Smooth muscle cell (in vitro differentiated cells): ENCODE results near the gene NRIP1. TPM values are rescaled to one million over a fixed set of nuclear protein-coding genes. Genes with fewer than 3 reads are reported as not detected.

Source experiments
- DNase-seq: peaks from one replicate; lab custom pipeline; 2025; ENCODE audit not compliant: unreplicated experiment; lab: John Stamatoyannopoulos, UW
- H2AFZ ChIP-seq: fragments of 200-600 bp; sonication (generic); 2 replicates; pipeline ENCODE4 v1.6.0; 2016; ENCODE audit warnings: antibody characterized with exemption, low read depth, mild to moderate bottlenecking
- H3F3A ChIP-seq: fragments of 200-600 bp; sonication (generic); 2 replicates; pipeline ENCODE4 v1.6.0; 2017; ENCODE audit warnings: antibody characterized with exemption, low read depth
- H3K27ac ChIP-seq: fragments of 200-600 bp; sonication (generic); 2 replicates; pipeline ENCODE4 v1.5.1; 2016; ENCODE audit warnings: low read depth, mild to moderate bottlenecking
- H3K27me3 ChIP-seq: fragments of 200-600 bp; sonication (generic); 2 replicates; pipeline ENCODE4 v1.6.1; 2016; ENCODE audit warnings: low read depth, mild to moderate bottlenecking
- H3K36me3 ChIP-seq: fragments of 200-600 bp; sonication (generic); 2 replicates; pipeline ENCODE4 v1.5.1; 2016; ENCODE audit warnings: low read depth
- H3K4me1 ChIP-seq: fragments of 200-600 bp; sonication (generic); 2 replicates; pipeline ENCODE4 v1.5.1; 2016; ENCODE audit warnings: low read depth
- H3K4me2 ChIP-seq: fragments of 200-600 bp; sonication (generic); 2 replicates; pipeline ENCODE4 v1.6.0; 2016; ENCODE audit warnings: mild to moderate bottlenecking
- H3K4me3 ChIP-seq: fragments of 200-600 bp; sonication (generic); 2 replicates; pipeline ENCODE4 v1.5.1; 2016; ENCODE audit warnings: mild to moderate bottlenecking
- H3K79me2 ChIP-seq: fragments of 200-600 bp; sonication (generic); 2 replicates; pipeline ENCODE4 v1.6.0; 2016; ENCODE audit warnings: low read depth, mild to moderate bottlenecking
- H3K9ac ChIP-seq: fragments of 200-600 bp; sonication (generic); 2 replicates; pipeline ENCODE4 v1.6.0; 2016; ENCODE audit warnings: low read depth
- H3K9me3 ChIP-seq: fragments of 200-600 bp; sonication (generic); replicated peaks from 2 replicates; pipeline ENCODE4 v1.5.1; 2016; ENCODE audit warnings: low read depth
- H4K20me1 ChIP-seq: fragments of 200-600 bp; sonication (generic); 2 replicates; pipeline ENCODE4 v1.6.0; 2016; ENCODE audit warnings: low read depth
- WGBS: methylation state at CpG from one replicate; pipeline ENCODE4 v1.1.7; 2016; ENCODE audit warnings: low lambda C conversion rate; 5-methylcytosine and 5-hydroxymethylcytosine counted together
- polyA plus RNA-seq: library from polyadenylated mRNA; unstranded; fragments of >200 nt; fragmentation: Nextera tagmentation; extraction: Ambion mirVana; gene quantifications from 2 replicates; pipeline ENCODE4 v1.2.1, GENCODE V29; 2016
- total RNA-seq: library from RNA; depleted of rRNA; stranded (reverse); fragments of >200 nt; gene quantifications from 2 replicates; pipeline ENCODE4 v1.2.3, GENCODE V29; 2014
- TF ChIP-seq, protein P1 (sequence below): fragments of 200-600 bp; sonication (generic); IDR thresholded peaks from 2 replicates; pipeline ENCODE4 v1.5.1; 2017; ENCODE audit warnings: borderline replicate concordance, mild to moderate bottlenecking, antibody characterized with exemption; ENCODE audit not compliant: insufficient read depth, poor library complexity, severe bottlenecking

The NRIP1 gene
- total and polyA plus RNA-seq, 2 experiments from 2014 or later, result 5.1 to 26.0 TPM

DNA sequence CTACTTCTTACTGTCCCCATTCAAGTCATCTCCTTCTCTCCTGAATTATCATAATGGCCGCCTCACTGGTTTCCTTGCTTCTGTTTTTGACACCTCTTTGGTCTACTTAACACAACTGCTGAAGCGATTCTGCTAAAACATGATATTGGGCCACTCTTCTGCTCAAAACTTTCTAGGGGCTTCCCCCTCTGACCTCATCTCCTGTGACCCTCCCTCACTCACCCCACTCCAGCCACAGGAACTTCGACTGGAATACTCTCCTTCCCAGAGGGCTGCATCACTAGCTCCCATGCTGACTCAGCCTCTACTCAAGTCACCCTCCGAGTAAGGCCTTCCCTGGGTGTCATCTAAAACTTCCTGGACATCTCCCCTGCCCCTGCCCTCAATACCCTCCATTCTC is 35.7 kb downstream of the NRIP1 start:
- Histone ChIP-seq H4K20me1 (peaks cover 86% of the 10 kb centered on the region), H3K4me1 (no peaks in the 10 kb centered on the region), H3K79me2 (peaks cover 75% of the 10 kb centered on the region), H3K4me2 (no peak overlapping the region), H3K4me3 (no peak overlapping the region), H3K36me3 (no peaks in the 10 kb centered on the region), H3K27me3 (no peaks in the 10 kb centered on the region), H3K9ac (no peak overlapping the region), H3K27ac (no peak overlapping the region), H2AFZ (no peak overlapping the region), H3K9me3 (no peaks in the 10 kb centered on the region), H3F3A (peaks cover 4% of the 10 kb centered on the region)
- 86% methylated on average over 4 of the region's 4 CpGs for WGBS
- DNase-seq, result no peak
- TF ChIP-seq, protein P1, sequence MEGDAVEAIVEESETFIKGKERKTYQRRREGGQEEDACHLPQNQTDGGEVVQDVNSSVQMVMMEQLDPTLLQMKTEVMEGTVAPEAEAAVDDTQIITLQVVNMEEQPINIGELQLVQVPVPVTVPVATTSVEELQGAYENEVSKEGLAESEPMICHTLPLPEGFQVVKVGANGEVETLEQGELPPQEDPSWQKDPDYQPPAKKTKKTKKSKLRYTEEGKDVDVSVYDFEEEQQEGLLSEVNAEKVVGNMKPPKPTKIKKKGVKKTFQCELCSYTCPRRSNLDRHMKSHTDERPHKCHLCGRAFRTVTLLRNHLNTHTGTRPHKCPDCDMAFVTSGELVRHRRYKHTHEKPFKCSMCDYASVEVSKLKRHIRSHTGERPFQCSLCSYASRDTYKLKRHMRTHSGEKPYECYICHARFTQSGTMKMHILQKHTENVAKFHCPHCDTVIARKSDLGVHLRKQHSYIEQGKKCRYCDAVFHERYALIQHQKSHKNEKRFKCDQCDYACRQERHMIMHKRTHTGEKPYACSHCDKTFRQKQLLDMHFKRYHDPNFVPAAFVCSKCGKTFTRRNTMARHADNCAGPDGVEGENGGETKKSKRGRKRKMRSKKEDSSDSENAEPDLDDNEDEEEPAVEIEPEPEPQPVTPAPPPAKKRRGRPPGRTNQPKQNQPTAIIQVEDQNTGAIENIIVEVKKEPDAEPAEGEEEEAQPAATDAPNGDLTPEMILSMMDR, result no peak

DNA sequence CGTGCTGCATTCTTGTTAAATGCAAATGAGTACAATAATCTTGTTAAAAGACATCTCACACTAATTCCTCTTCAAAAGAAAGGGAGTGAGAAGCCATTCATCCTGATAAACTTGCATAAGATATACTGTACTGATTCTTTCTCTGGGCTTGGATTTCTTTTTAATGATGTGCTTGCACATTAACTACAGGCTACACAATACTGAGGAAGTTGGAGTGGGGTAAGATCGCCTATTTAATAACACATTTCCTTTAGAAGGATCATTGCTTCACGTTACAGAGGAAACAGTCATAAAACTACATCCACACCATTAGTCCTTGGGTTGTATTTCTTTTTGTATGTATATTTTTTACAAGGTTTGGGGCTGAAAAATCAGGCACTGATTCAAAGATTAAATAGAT is 36.6 kb downstream of the NRIP1 start:
- Histone ChIP-seq H4K20me1 (peaks cover 86% of the 10 kb centered on the region), H3K4me2 (no peak overlapping the region)

DNA sequence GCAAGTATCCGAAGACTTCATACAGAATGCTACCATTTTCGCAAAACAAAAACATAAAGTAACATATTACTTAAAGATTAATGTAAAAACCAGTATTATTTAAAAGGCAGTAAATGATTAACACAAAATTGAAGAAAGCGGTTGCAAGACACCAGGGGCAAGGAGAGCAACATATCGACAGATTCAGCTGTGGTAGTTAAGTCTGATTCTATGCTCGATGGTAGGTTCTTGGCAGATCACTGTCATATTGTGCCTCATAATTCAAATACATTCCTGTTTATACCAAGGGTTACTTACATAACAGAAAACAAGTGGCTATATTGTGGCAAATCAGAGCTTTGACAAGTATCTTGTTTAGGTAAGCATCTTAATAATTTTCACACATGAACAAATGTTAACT is 37.7 kb downstream of the NRIP1 start:
- no peak overlapping the region for H3K27ac ChIP-seq
- no peak overlapping the region for H3K4me2 ChIP-seq
- DNase-seq, result no peak
- H2AFZ ChIP-seq, result no peak overlapping the region
- TF ChIP-seq, protein P1, result no peak
- H3F3A ChIP-seq, result peaks cover 8% of the 10 kb centered on the region
- H3K79me2 ChIP-seq, result peaks cover 86% of the 10 kb centered on the region
- H3K4me3 ChIP-seq, result no peak overlapping the region
- H3K27me3 ChIP-seq, result no peaks in the 10 kb centered on the region
- H3K9me3 ChIP-seq, result no peaks in the 10 kb centered on the region
- no peaks in the 10 kb centered on the region for H3K36me3 ChIP-seq
- WGBS, result 98% methylated on average over 5 of the region's 5 CpGs
- peaks cover 4% of the 10 kb centered on the region for H3K4me1 ChIP-seq
- no peak overlapping the region for H3K9ac ChIP-seq
- peaks cover 89% of the 10 kb centered on the region for H4K20me1 ChIP-seq

More for the DNA sequence above, 36.6 kb downstream of the NRIP1 start:
- Histone ChIP-seq H3F3A (peaks cover 8% of the 10 kb centered on the region), H3K9me3 (no peaks in the 10 kb centered on the region), H2AFZ (no peak overlapping the region), H3K27me3 (no peaks in the 10 kb centered on the region), H3K4me1 (peaks cover 4% of the 10 kb centered on the region), H3K9ac (no peak overlapping the region), H3K79me2 (peaks cover 76% of the 10 kb centered on the region), H3K4me3 (no peak overlapping the region), H3K36me3 (no peaks in the 10 kb centered on the region), H3K27ac (no peak overlapping the region)
- 57% methylated on average over 3 of the region's 3 CpGs for WGBS
- TF ChIP-seq, protein P1, result no peak
- DNase-seq, result no peak

DNA sequence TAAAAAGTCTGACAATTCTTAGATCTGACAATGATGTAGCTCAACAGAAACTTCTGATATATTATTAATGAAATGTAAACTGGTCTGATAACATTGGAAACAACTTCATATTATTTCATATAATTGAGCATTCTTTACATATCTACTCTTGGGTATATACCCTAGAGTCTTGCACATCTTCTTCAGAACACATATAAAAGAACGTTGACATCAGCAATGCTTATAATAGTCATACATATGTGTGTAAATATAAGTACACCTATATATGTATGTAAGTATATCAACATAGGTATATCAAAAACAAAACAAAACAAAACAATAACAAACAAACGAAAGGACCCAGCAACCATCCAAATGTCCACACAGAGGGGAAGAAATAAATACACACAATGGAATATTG is 38.4 kb downstream of the NRIP1 start:
- Histone ChIP-seq H3K9ac (no peak overlapping the region), H3K27ac (no peak overlapping the region), H3K4me3 (no peak overlapping the region), H3K79me2 (peaks cover 92% of the 10 kb centered on the region), H3K27me3 (no peaks in the 10 kb centered on the region), H3K9me3 (no peaks in the 10 kb centered on the region), H4K20me1 (peaks cover 91% of the 10 kb centered on the region), H3K4me1 (peaks cover 4% of the 10 kb centered on the region), H3K4me2 (no peak overlapping the region), H3K36me3 (no peaks in the 10 kb centered on the region), H2AFZ (no peak overlapping the region), H3F3A (peaks cover 8% of the 10 kb centered on the region)
- DNase-seq, result no peak
- TF ChIP-seq, protein P1, result no peak
- 96% methylated on average over 2 of the region's 2 CpGs for WGBS
